Heart left ventricle (tissue), 13 donors: ENCODE results near the gene RAB10.

Experiments
- CTCF ChIP-seq, 12 donors: fragments of 200-600 bp; sonication (generic) in 4 of 12; IDR thresholded peaks; one replicate each; pipeline versions ENCODE4 v1.5.0 to v1.8.0; 2018 to 2022; ENCODE audit warnings: antibody characterized with exemption in 12 of 12, mild to moderate bottlenecking in 5 of 12
- POLR2A ChIP-seq, 2 donors: fragments of 450-650 bp; IDR thresholded peaks; one replicate each; pipeline ENCODE4 v1.6.1; 2017; ENCODE audit warnings: antibody characterized with exemption in 2 of 2, mild to moderate bottlenecking in 2 of 2, moderate library complexity in 2 of 2
- donor health status: ischemic (EF 13 %, LVEDD 7.1; RV severe dilation, severe dysfunction).
- donor health status: DM: no; HTN: yes; CAD: no.
- donor health status: DM: no; HTN: no; CAD: no.
- donor health status: ischemic (EF 25% LVEDD 6.9; RV normal size, moderate dysfunction).
- donor health status: ischemic (EF 25% LVEDD 5.7; RV mildly dilated, moderate dysfunction).
- donor health status: ischemic (EF 35%, LVEDD 5.7; RV mildly dilated, moderate dysfunction).
- donor health status: nonischemic (EF 11% LVEDD 7.7; RV severe dilation, severe dysfunction).
- donor health status: DM: yes; HTN: yes; CAD: no.
- donor health status: PGD.
- donor health status: ischemic (EF 29% LVEDD 5.4; RV normal size, mild dysfunction).
- donor health status: nonischemic (EF 23%, LVEDD 6.1; RV moderate dilation, normal function).

GRCh38 chr2:26136451-26136850 lies 102.6 kb downstream of the RAB10 start:
- no peak for TF ChIP-seq POLR2A (IDR thresholded peaks at IDR 0.05)
- TF ChIP-seq CTCF (IDR thresholded peaks at IDR 0.05), result no peak
